LNCaP clone FGC (cell line): ENCODE measurements around the gene HLA-A.
"Not testable (repeated sequence)": the region's sequence is repeated elsewhere in the genome, so short reads cannot be mapped to it uniquely, and the experiment has no call there.

Experiments
- DNase-seq: peaks from one replicate; pipeline ENCODE4 v3.0.0-alpha.2; 2011; ENCODE audit warnings: low read depth
- H3K4me3 ChIP-seq: 2 replicates; pipeline ENCODE4 v1.5.1; 2011; ENCODE audit warnings: mild to moderate bottlenecking, low read depth, low read length, control low read depth
- TF ChIP-seq, protein P1 (sequence below): IDR thresholded peaks from 2 replicates; pipeline ENCODE4 v1.5.1; 2012; ENCODE audit warnings: mild to moderate bottlenecking; ENCODE audit not compliant: control insufficient read depth, insufficient read depth; ENCODE audit errors: extremely low read depth

Gene HLA-A

DNA sequence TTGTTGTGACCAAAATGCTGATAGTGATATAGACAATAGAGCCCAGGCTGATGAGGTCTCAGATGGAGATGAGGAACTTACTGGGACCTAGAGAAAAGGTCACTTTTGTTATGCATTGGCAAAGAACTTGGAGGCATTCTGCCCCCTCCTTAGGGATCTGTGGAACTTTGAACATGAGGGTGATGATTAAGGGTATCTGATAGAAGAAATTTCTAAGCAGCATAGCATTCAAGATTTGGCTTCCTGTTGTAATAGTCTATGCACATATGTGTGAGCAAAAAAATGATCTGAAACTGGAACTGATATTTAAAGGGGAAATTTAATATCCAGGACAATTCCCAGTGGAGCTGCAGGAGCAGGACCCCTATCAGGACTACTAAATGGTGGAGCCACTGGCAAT lies 17.1 kb downstream of the HLA-A start:
- TF ChIP-seq, protein P1, sequence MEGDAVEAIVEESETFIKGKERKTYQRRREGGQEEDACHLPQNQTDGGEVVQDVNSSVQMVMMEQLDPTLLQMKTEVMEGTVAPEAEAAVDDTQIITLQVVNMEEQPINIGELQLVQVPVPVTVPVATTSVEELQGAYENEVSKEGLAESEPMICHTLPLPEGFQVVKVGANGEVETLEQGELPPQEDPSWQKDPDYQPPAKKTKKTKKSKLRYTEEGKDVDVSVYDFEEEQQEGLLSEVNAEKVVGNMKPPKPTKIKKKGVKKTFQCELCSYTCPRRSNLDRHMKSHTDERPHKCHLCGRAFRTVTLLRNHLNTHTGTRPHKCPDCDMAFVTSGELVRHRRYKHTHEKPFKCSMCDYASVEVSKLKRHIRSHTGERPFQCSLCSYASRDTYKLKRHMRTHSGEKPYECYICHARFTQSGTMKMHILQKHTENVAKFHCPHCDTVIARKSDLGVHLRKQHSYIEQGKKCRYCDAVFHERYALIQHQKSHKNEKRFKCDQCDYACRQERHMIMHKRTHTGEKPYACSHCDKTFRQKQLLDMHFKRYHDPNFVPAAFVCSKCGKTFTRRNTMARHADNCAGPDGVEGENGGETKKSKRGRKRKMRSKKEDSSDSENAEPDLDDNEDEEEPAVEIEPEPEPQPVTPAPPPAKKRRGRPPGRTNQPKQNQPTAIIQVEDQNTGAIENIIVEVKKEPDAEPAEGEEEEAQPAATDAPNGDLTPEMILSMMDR = no peak
- DNase-seq = no peak
- no peak overlapping the region for H3K4me3 ChIP-seq

DNA sequence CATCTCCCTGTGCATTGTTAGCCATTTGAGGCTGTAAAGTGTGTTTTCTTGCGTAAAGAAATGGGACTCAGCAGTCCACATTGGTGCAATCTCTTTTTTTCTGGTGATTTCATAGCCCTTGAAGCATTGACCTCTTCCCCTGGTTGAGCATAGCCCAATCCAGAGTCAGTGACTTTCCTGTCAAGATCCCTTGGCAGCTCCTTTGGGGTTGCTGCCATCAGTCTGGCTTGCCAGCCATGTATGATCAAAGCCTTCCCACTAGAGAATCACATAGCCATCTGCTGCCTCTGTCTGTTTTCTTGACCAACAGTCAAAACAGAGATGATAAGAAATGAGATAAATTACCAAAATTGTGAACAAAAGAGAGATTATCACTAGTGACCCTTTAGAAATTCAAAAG lies 19.6 kb downstream of the HLA-A start:
- TF ChIP-seq, protein P1 = no peak
- no peak for DNase-seq
- no peak overlapping the region for H3K4me3 ChIP-seq

DNA sequence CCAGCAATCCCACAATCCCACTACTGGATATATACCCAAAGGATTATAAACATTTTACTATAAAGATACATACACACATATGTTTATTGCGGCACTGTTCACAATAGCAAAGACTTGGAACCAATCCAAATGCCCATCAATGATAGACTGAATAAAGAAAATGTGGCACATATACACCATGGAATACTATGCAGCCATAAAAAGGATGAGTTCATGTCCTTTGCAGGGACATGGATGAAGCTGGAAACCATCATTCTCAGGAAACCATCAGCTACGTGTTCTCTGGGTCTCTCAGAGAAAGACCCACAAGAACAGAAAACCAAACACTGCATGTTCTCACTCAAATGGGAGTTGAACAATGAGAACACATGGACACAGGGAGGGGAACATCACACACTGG lies 21.4 kb downstream of the HLA-A start:
- not testable (repeated sequence) for DNase-seq, H3K4me3 ChIP-seq

DNA sequence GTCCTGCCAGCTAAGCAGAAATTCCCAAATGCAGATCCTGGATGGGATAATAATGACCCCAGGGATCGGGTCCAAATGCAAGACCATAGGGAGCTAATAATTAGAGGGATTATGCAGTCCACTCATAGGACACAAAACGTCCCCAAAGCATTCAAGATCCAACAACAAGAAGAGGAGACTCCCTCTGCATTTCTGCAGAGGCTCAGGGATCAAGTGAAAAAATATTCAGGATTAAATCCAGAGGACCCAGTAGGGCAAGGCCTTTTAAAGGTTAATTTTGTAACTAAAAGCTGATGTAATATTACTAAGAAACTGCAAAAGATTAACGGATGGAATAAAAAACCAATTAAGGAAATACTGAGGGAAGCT lies 22.2 kb downstream of the HLA-A start:
- DNase-seq = no peak
- H3K4me3 ChIP-seq = no peak overlapping the region
- TF ChIP-seq, protein P1 = no peak

DNA sequence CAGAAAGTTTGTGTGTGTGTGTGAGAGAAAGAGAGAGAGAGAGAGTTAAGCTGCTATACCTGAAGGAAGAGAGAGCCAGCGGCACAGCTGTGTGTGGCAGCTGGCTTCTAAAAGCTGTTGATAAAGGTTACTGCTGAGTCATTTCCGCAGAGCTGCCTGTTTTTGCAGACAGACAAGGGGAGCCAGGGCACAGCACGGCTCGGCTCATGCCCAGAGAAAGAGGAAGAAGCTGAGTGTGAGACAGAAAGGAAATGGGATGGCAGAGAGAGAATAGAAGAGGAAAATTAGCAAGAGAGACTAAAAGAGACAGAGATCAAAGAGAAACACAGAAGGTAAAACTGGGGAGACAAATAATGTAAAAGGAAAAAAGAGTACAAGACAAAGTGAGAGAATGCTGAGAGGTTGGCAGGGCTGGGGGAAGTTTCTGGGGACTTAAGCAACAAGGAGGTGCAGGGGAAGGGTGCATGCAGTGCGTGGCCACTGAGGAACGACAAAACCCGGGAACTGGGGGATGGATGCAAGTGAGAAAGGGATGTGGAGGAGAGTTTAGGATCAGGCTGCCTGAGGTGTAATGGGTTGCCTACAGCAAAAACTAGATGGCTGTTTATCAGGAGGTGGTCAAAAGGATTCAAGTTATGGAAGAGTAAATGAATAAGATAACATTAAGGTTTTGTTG lies 22.7 kb downstream of the HLA-A start:
- peak; percentile 72 for DNase-seq
- TF ChIP-seq, protein P1 = no peak
- H3K4me3 ChIP-seq = peak overlapping the region; percentile 29

DNA sequence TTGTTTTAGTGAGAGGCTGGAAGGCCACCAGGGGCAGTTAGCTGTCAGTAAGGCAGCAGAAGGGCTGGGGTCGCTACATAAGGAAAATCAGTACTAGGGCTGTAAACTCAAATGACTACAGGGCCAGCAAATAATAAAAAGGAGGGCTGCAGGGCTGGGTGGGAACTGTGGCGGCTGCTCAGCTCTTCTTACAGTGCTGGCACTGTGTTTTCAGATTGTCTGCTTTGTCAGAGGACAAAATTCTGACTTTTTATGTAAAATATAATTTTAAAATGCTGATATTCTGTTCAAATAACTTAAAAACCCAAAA lies 23.2 kb downstream of the HLA-A start:
- no peak for DNase-seq
- peak overlapping the region; percentile 29; the same call in 1 of the 2 replicates for H3K4me3 ChIP-seq
- TF ChIP-seq, protein P1 = no peak

DNA sequence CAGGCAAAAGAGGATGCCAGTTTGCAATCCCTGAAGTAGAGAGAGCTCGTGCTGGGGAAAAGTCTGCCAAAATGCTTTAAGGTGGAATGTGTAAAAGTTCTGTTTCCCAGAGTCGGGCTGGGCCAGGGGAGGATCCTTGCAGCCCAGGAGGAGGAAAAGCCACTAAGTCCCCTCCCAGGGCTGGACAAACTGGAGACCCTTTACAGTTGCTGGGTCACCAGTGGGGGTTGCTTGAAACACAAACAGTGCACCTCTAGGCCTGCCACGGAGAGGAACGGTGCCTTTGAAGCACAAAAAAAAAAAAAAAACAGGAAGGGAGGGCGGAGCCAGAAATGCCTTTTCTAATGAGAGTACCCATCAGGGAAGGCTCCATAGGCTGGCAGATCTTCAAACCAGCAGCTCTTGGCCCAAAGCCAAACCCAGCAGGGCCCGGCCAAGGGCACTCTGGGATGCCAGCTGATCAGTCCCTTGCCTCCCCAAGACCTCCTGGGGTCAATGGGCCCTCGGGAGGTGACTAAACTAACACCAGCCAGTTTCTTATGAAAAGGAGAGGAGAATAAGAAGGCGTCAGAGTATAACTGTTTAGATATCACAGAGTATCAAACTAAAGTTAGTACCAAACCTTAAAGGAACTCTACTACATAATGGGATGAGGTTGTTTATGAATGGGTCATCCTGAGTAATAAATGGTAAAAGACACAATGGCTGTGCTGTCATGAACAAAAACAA lies 23.7 kb downstream of the HLA-A start:
- TF ChIP-seq, protein P1 = no peak
- no peak overlapping the region; the same call in 1 of the 2 replicates for H3K4me3 ChIP-seq
- peak; percentile 52 for DNase-seq
